ENCODE results near the gene CLIP1.
"Not testable (repeated sequence)": the region's sequence is repeated elsewhere in the genome, so short reads cannot be mapped to it uniquely, and the experiment has no call there.

Gene CLIP1

GRCh38 chr12:122437656-122438121 lies 15.2 kb upstream of the CLIP1 start:
- in situ Hi-C loops (cut with MboI; ENCODE audit: low sequenced_read_pairs) = no loop called here

- in situ Hi-C loops (cut with MboI; ENCODE audit: low sequenced_read_pairs) = no loop called here
Observed at GRCh38 chr12:122435186-122435585, 12.7 kb upstream of the CLIP1 start.

- in situ Hi-C loops (cut with MboI; ENCODE audit: low sequenced_read_pairs) = not testable (repeated sequence)
Observed at GRCh38 chr12:122429043-122429442, 6.6 kb upstream of the CLIP1 start.

GRCh38 chr12:122427403-122427802 lies 4.9 kb upstream of the CLIP1 start:
- in situ Hi-C loops (cut with MboI; ENCODE audit: low sequenced_read_pairs) = no loop called here

GRCh38 chr12:122423258-122424165 lies 1.0 kb upstream of the CLIP1 start:
- in situ Hi-C loops (cut with MboI; ENCODE audit: low sequenced_read_pairs) = no loop called here

- in situ Hi-C loops (cut with MboI; ENCODE audit: low sequenced_read_pairs) = no loop called here
Observed at GRCh38 chr12:122422730-122423257, 325 bp upstream of the CLIP1 start.

GRCh38 chr12:122421187-122421820 lies 1.2 kb downstream of the CLIP1 start:
- in situ Hi-C loops (cut with MboI; ENCODE audit: low sequenced_read_pairs) = no loop called here

- in situ Hi-C loops (cut with MboI; ENCODE audit: low sequenced_read_pairs) = no loop called here
Observed at GRCh38 chr12:122420471-122421162, 1.9 kb downstream of the CLIP1 start.

GRCh38 chr12:122419094-122419493 lies 3.4 kb downstream of the CLIP1 start:
- in situ Hi-C loops (cut with MboI; ENCODE audit: low sequenced_read_pairs) = not testable (repeated sequence)

- in situ Hi-C loops (cut with MboI; ENCODE audit: low sequenced_read_pairs) = not testable (repeated sequence)
Observed at GRCh38 chr12:122415665-122416064, 6.8 kb downstream of the CLIP1 start.

GRCh38 chr12:122413516-122414404 lies 8.7 kb downstream of the CLIP1 start:
- in situ Hi-C loops (cut with MboI; ENCODE audit: low sequenced_read_pairs) = no loop called here

- in situ Hi-C loops (cut with MboI; ENCODE audit: low sequenced_read_pairs) = no loop called here
Observed at GRCh38 chr12:122412851-122413433, 9.5 kb downstream of the CLIP1 start.

GRCh38 chr12:122411537-122411936 lies 10.9 kb downstream of the CLIP1 start:
- in situ Hi-C loops (cut with MboI; ENCODE audit: low sequenced_read_pairs) = no loop called here

GRCh38 chr12:122407208-122407607 lies 15.3 kb downstream of the CLIP1 start:
- in situ Hi-C loops (cut with MboI; ENCODE audit: low sequenced_read_pairs) = no loop called here

GRCh38 chr12:122406701-122407164 lies 15.7 kb downstream of the CLIP1 start:
- in situ Hi-C loops (cut with MboI; ENCODE audit: low sequenced_read_pairs) = no loop called here

GRCh38 chr12:122403831-122404230 lies 18.6 kb downstream of the CLIP1 start:
- in situ Hi-C loops (cut with MboI; ENCODE audit: low sequenced_read_pairs) = no loop called here

GRCh38 chr12:122403115-122403770 lies 19.2 kb downstream of the CLIP1 start:
- in situ Hi-C loops (cut with MboI; ENCODE audit: low sequenced_read_pairs) = no loop called here

- in situ Hi-C loops (cut with MboI; ENCODE audit: low sequenced_read_pairs) = no loop called here
Observed at GRCh38 chr12:122402264-122402663, 20.2 kb downstream of the CLIP1 start.

Measured in HL-60/S4 treated with phorbol 12-myristate 13-acetate at 8.2 ng/mL for 4 days and 3 days (cell line).